NCI-H2171 treated with DMSO at 0.1 percent for 48 hours (cell line): Measurements from ENCODE around the gene GPC3.
A peak's percentile ranks its signal among the peaks of the same experiment; 100 is the strongest.
"Not testable (repeated sequence)": the region's sequence is repeated elsewhere in the genome, so short reads cannot be mapped to it uniquely, and the experiment has no call there.

ENCODE experiments used
- DNase-seq: peaks from one replicate; lab custom pipeline; 2025; lab: John Stamatoyannopoulos, UW

GPC3 gene

GRCh38 chrX:133995759-133996158 lies 10.4 kb upstream of the GPC3 start:
- no peak for DNase-seq

- DNase-seq: no peak
Measured at GRCh38 chrX:133994576-133994975, 9.2 kb upstream of the GPC3 start.

GRCh38 chrX:133992882-133993281 lies 7.5 kb upstream of the GPC3 start:
- no peak for DNase-seq

- DNase-seq: no peak
Measured at GRCh38 chrX:133991814-133992213, 6.4 kb upstream of the GPC3 start.

GRCh38 chrX:133991057-133991456 lies 5.7 kb upstream of the GPC3 start:
- not testable (repeated sequence) for DNase-seq

GRCh38 chrX:133989993-133990392 lies 4.6 kb upstream of the GPC3 start:
- no peak for DNase-seq

GRCh38 chrX:133989490-133989889 lies 4.1 kb upstream of the GPC3 start:
- DNase-seq: no peak

- no peak for DNase-seq
Measured at GRCh38 chrX:133988010-133988409, 2.6 kb upstream of the GPC3 start.

GRCh38 chrX:133987188-133987587 lies 1.8 kb upstream of the GPC3 start:
- DNase-seq: no peak

- no peak for DNase-seq
Measured at GRCh38 chrX:133985967-133986683, 731 bp upstream of the GPC3 start.

- no peak for DNase-seq
Measured at GRCh38 chrX:133984857-133985163, 584 bp downstream of the GPC3 start.

- no peak for DNase-seq
Measured at GRCh38 chrX:133983974-133984845, 1.2 kb downstream of the GPC3 start.

- DNase-seq: no peak
Measured at GRCh38 chrX:133983256-133983973, 2.0 kb downstream of the GPC3 start.

GRCh38 chrX:133981924-133982323 lies 3.5 kb downstream of the GPC3 start:
- DNase-seq: no peak

- no peak for DNase-seq
Measured at GRCh38 chrX:133980832-133981588, 4.4 kb downstream of the GPC3 start.

GRCh38 chrX:133980406-133980805 lies 5.0 kb downstream of the GPC3 start:
- no peak for DNase-seq

- peak; percentile 33 for DNase-seq
Measured at GRCh38 chrX:133979641-133980230, 5.7 kb downstream of the GPC3 start.

GRCh38 chrX:133973704-133974103 lies 11.7 kb downstream of the GPC3 start:
- no peak for DNase-seq

- no peak for DNase-seq
Measured at GRCh38 chrX:133972916-133973315, 12.5 kb downstream of the GPC3 start.

- no peak for DNase-seq
Measured at GRCh38 chrX:133971586-133971985, 13.8 kb downstream of the GPC3 start.

GRCh38 chrX:133970076-133970475 lies 15.3 kb downstream of the GPC3 start:
- no peak for DNase-seq

GRCh38 chrX:133969191-133969590 lies 16.2 kb downstream of the GPC3 start:
- DNase-seq: no peak
